ENCODE data around the gene CACNB2. TPM values are rescaled to one million over a fixed set of nuclear protein-coding genes. Genes with fewer than 3 reads are reported as not detected.

The CACNB2 gene
- total RNA-seq, 1 donor from 2014 or later = 13.1 TPM

GRCh38 chr10:18419945-18420344 is 279.7 kb downstream of the CACNB2 start:
- no peaks in the 10 kb centered on the region for H3K36me3 Mint-ChIP-seq

GRCh38 chr10:18421726-18422293 is 281.6 kb downstream of the CACNB2 start:
- H3K4me1 Mint-ChIP-seq = no peaks in the 10 kb centered on the region
- no peak overlapping the region for H3K27ac Mint-ChIP-seq
- H3K9me3 Mint-ChIP-seq = no peaks in the 10 kb centered on the region
- DNase-seq (ENCODE audit: low spot score in 2 of 2, unreplicated experiment in 2 of 2) = no peak
- no peak for TF ChIP-seq CTCF (IDR thresholded peaks at IDR 0.05; ENCODE audit: unreplicated experiment)
- H3K4me3 Mint-ChIP-seq = no peak overlapping the region
- no peaks in the 10 kb centered on the region for H3K27me3 Mint-ChIP-seq (ENCODE audit: low read depth)
- H3K36me3 Mint-ChIP-seq = no peaks in the 10 kb centered on the region

More at GRCh38 chr10:18419945-18420344, 279.7 kb downstream of the CACNB2 start:
- H3K4me1 Mint-ChIP-seq = no peaks in the 10 kb centered on the region
- no peak overlapping the region for H3K27ac Mint-ChIP-seq
- H3K27me3 Mint-ChIP-seq (ENCODE audit: low read depth) = no peaks in the 10 kb centered on the region
- no peaks in the 10 kb centered on the region for H3K9me3 Mint-ChIP-seq
- H3K4me3 Mint-ChIP-seq = no peak overlapping the region
- TF ChIP-seq CTCF (IDR thresholded peaks at IDR 0.05; ENCODE audit: unreplicated experiment) = no peak
- no peak for DNase-seq (ENCODE audit: low spot score in 2 of 2, unreplicated experiment in 2 of 2)

GRCh38 chr10:18423058-18423637 is 282.9 kb downstream of the CACNB2 start:
- H3K4me1 Mint-ChIP-seq = no peaks in the 10 kb centered on the region
- H3K9me3 Mint-ChIP-seq = no peaks in the 10 kb centered on the region
- H3K36me3 Mint-ChIP-seq = no peaks in the 10 kb centered on the region
- DNase-seq (ENCODE audit: low spot score in 2 of 2, unreplicated experiment in 2 of 2) = no peak
- no peaks in the 10 kb centered on the region for H3K27me3 Mint-ChIP-seq (ENCODE audit: low read depth)
- H3K4me3 Mint-ChIP-seq = no peak overlapping the region
- no peak overlapping the region for H3K27ac Mint-ChIP-seq
- TF ChIP-seq CTCF (IDR thresholded peaks at IDR 0.05; ENCODE audit: unreplicated experiment) = no peak

- DNase-seq (ENCODE audit: low spot score in 2 of 2, unreplicated experiment in 2 of 2) = no peak
- H3K4me3 Mint-ChIP-seq = no peak overlapping the region
- H3K36me3 Mint-ChIP-seq = no peaks in the 10 kb centered on the region
- H3K9me3 Mint-ChIP-seq = no peaks in the 10 kb centered on the region
- no peak for TF ChIP-seq CTCF (IDR thresholded peaks at IDR 0.05; ENCODE audit: unreplicated experiment)
- H3K4me1 Mint-ChIP-seq = no peaks in the 10 kb centered on the region
- H3K27me3 Mint-ChIP-seq (ENCODE audit: low read depth) = no peaks in the 10 kb centered on the region
- H3K27ac Mint-ChIP-seq = no peak overlapping the region
These were observed 284.0 kb downstream of the CACNB2 start for GRCh38 chr10:18424200-18424599.

GRCh38 chr10:18429335-18429734 is 289.1 kb downstream of the CACNB2 start:
- no peaks in the 10 kb centered on the region for H3K9me3 Mint-ChIP-seq
- no peak for DNase-seq (ENCODE audit: low spot score in 2 of 2, unreplicated experiment in 2 of 2)
- no peak for TF ChIP-seq CTCF (IDR thresholded peaks at IDR 0.05; ENCODE audit: unreplicated experiment)
- H3K36me3 Mint-ChIP-seq = no peaks in the 10 kb centered on the region
- H3K27ac Mint-ChIP-seq = no peak overlapping the region
- H3K27me3 Mint-ChIP-seq (ENCODE audit: low read depth) = no peaks in the 10 kb centered on the region
- H3K4me1 Mint-ChIP-seq = no peaks in the 10 kb centered on the region
- no peak overlapping the region for H3K4me3 Mint-ChIP-seq

All from mesothelial cell of epicardium (in vitro differentiated cells).